SK-N-SH (cell line): ENCODE data around the gene PLVAP. TPM values are rescaled to one million over a fixed set of nuclear protein-coding genes. Genes with fewer than 3 reads are reported as not detected.

Experiments
- CTCF ChIA-PET: fragments of 300-600, 350-600 bp; formaldehyde crosslinking; extraction: SDS; loops from one replicate; lab custom pipeline; 2021; lab: Yijun Ruan, JAX
- POLR2A ChIA-PET: fragments of 350-600 bp; sonication (Branson Sonifier 250); formaldehyde crosslinking; extraction: SDS; loops from one replicate; lab custom pipeline; 2020; ENCODE audit warnings: antibody characterized with exemption, inconsistent platforms; lab: Yijun Ruan, JAX
- DNase-seq: peaks from one replicate; pipeline ENCODE4 v3.0.0; 2012
- H2AFZ ChIP-seq: fragments of 200-600 bp; sonication (generic); 2 replicates; pipeline ENCODE4 v1.8.1; 2016; ENCODE audit warnings: antibody characterized with exemption, mild to moderate bottlenecking, low read depth
- H3F3A ChIP-seq: fragments of 200-600 bp; sonication (generic); replicated peaks from 2 replicates; pipeline ENCODE3; 2016; ENCODE audit warnings: antibody characterized with exemption, mild to moderate bottlenecking; ENCODE audit not compliant: insufficient read depth
- H3K27ac ChIP-seq, 2 experiments: fragments of 200-500 bp in 1 of 2; fragments of 200-600 bp in 1 of 2; sonication (Bioruptor generic) in 1 of 2; sonication (generic), shearing (Covaris generic) in 1 of 2; 2 replicates each; pipeline versions ENCODE4 v1.5.1 to v1.6.1; 2014 to 2016; ENCODE audit warnings: low read depth in 2 of 2, inconsistent platforms in 1 of 2, low read length in 1 of 2, mild to moderate bottlenecking in 1 of 2, mixed read lengths in 1 of 2
- H3K27me3 ChIP-seq: fragments of 200-600 bp; sonication (generic), shearing (Covaris generic); 2 replicates; pipeline ENCODE4 v1.6.1; 2016; ENCODE audit warnings: mixed run types; ENCODE audit not compliant: insufficient read depth
- H3K36me3 ChIP-seq, 2 experiments: fragments of 200-500 bp in 1 of 2; fragments of 200-600 bp in 1 of 2; sonication (Bioruptor generic) in 1 of 2; sonication (generic) in 1 of 2; replicated peaks in 1 of 2; 2 replicates each; pipeline versions ENCODE3 to v1.5.1; 2014 to 2016; ENCODE audit warnings: low read length in 1 of 2, mild to moderate bottlenecking in 1 of 2; ENCODE audit not compliant: insufficient read depth in 2 of 2, control insufficient read depth in 1 of 2
- H3K4me1 ChIP-seq, 2 experiments: fragments of 200-500 bp in 1 of 2; fragments of 200-600 bp in 1 of 2; sonication (Bioruptor generic) in 1 of 2; sonication (generic), shearing (Covaris generic) in 1 of 2; 2 replicates each; pipeline versions ENCODE4 v1.5.1 to v1.6.1; 2014 to 2016; ENCODE audit warnings: low read depth in 1 of 2, low read length in 1 of 2, mixed run types in 1 of 2; ENCODE audit not compliant: insufficient read depth in 2 of 2, control insufficient read depth in 1 of 2
- H3K4me2 ChIP-seq: fragments of 200-600 bp; sonication (generic), shearing (Covaris generic); 2 replicates; pipeline ENCODE4 v1.6.1; 2017; ENCODE audit warnings: mixed run types
- H3K4me3 ChIP-seq, 2 experiments: fragments of 200-500 bp in 1 of 2; fragments of 200-600 bp in 1 of 2; sonication (Bioruptor generic) in 1 of 2; sonication (generic), shearing (Covaris generic) in 1 of 2; 2 replicates each; pipeline versions ENCODE4 v1.5.1 to v1.8.1; 2014 to 2016; ENCODE audit warnings: low read depth in 2 of 2, inconsistent platforms in 1 of 2, low read length in 1 of 2, mild to moderate bottlenecking in 1 of 2, mixed read lengths in 1 of 2, moderate library complexity in 1 of 2
- H3K79me2 ChIP-seq: fragments of 200-600 bp; sonication (generic); 2 replicates; pipeline ENCODE4 v1.8.1; 2017; ENCODE audit warnings: mild to moderate bottlenecking; ENCODE audit not compliant: insufficient read depth
- H3K9ac ChIP-seq: fragments of 200-600 bp; sonication (generic); 2 replicates; pipeline ENCODE4 v1.6.1; 2017; ENCODE audit warnings: mixed run types
- H3K9me2 ChIP-seq: fragments of 200-600 bp; sonication (generic); 2 replicates; pipeline ENCODE4 v1.6.1; 2017; ENCODE audit warnings: mixed run types
- H3K9me3 ChIP-seq: fragments of 200-600 bp; sonication (generic); 2 replicates; pipeline ENCODE4 v1.6.1; 2017; ENCODE audit warnings: mixed run types, mild to moderate bottlenecking, moderate library complexity
- H4K20me1 ChIP-seq: fragments of 200-600 bp; sonication (generic); 2 replicates; pipeline ENCODE4 v1.6.1; 2017; ENCODE audit warnings: mild to moderate bottlenecking, mixed run types; ENCODE audit not compliant: insufficient read depth
- EP300 ChIP-seq, 2 experiments: IDR thresholded peaks; 2 replicates each; pipeline versions ENCODE4 v1.4.0 to v1.6.1; 2012; ENCODE audit warnings: borderline replicate concordance in 1 of 2, low read depth in 1 of 2, low read length in 1 of 2
- EZH2phosphoT487 ChIP-seq: fragments of 200-600 bp; sonication (generic); IDR thresholded peaks from 2 replicates; pipeline ENCODE4 v1.6.1; 2017; ENCODE audit warnings: low read depth, mixed run types, mild to moderate bottlenecking, antibody characterized with exemption, moderate library complexity, borderline replicate concordance
- FOSL2 ChIP-seq: IDR thresholded peaks from 2 replicates; pipeline ENCODE4 v1.4.0; 2012; ENCODE audit warnings: low read depth, mild to moderate bottlenecking, moderate library complexity, borderline replicate concordance
- FOXM1 ChIP-seq: IDR thresholded peaks from 2 replicates; pipeline ENCODE4 v1.4.0; 2012; ENCODE audit warnings: low read depth, mild to moderate bottlenecking
- GABPA ChIP-seq: IDR thresholded peaks from 2 replicates; pipeline ENCODE4 v1.4.0; 2012; ENCODE audit warnings: low read depth, mild to moderate bottlenecking
- GATA2 ChIP-seq: sonication (generic); formaldehyde crosslinking; IDR thresholded peaks from 2 replicates; pipeline ENCODE4 v1.5.0; 2020; ENCODE audit warnings: mild to moderate bottlenecking, missing genetic modification reagents
- JUND ChIP-seq: IDR thresholded peaks from 2 replicates; pipeline ENCODE4 v1.4.0; 2012
- MXI1 ChIP-seq: IDR thresholded peaks from 2 replicates; pipeline ENCODE4 v1.6.1; 2012; ENCODE audit warnings: mild to moderate bottlenecking, low read depth, low read length, improper control_type of control experiment
- NRF1 ChIP-seq: IDR thresholded peaks from 2 replicates; pipeline ENCODE4 v1.6.1; 2012; ENCODE audit warnings: low read depth, mild to moderate bottlenecking, low read length
- POLR2AphosphoS5 ChIP-seq: IDR thresholded peaks from 2 replicates; pipeline ENCODE4 v1.6.1; 2012; ENCODE audit warnings: low read depth, low read length
- RCOR1 ChIP-seq: fragments of 150-350 bp; IDR thresholded peaks from 2 replicates; pipeline ENCODE4 v1.6.1; 2017; ENCODE audit warnings: antibody characterized with exemption, low read length
- RXRA ChIP-seq: IDR thresholded peaks from 2 replicates; pipeline ENCODE4 v1.4.0; 2012; ENCODE audit warnings: low read depth, mild to moderate bottlenecking, borderline replicate concordance
- SIN3A ChIP-seq: IDR thresholded peaks from 2 replicates; pipeline ENCODE4 v1.6.1; 2012; ENCODE audit warnings: low read depth, mild to moderate bottlenecking, low read length, moderate library complexity, borderline replicate concordance
- SMC3 ChIP-seq: IDR thresholded peaks from 2 replicates; pipeline ENCODE4 v1.6.1; 2012; ENCODE audit warnings: low read depth, low read length, improper control_type of control experiment
- TAF1 ChIP-seq: IDR thresholded peaks from 2 replicates; pipeline ENCODE4 v1.6.1; 2012; ENCODE audit warnings: low read depth, mild to moderate bottlenecking, low read length, moderate library complexity, borderline replicate concordance
- TCF12 ChIP-seq: IDR thresholded peaks from 2 replicates; pipeline ENCODE4 v1.4.0; 2012
- WGBS: methylation state at CpG from one replicate; pipeline ENCODE4 v1.1.6; 2017; ENCODE audit warnings: low lambda C conversion rate; 5-methylcytosine and 5-hydroxymethylcytosine counted together
- polyA plus RNA-seq, 3 experiments: library from polyadenylated mRNA; depleted of rRNA; stranded (reverse); fragments of >200 nt; gene quantifications; 2 replicates each; pipeline ENCODE4 v1.2.3, GENCODE V29; 2012
- TF ChIP-seq, protein P1 (sequence below): IDR thresholded peaks from 2 replicates; pipeline ENCODE4 v1.4.0; 2012; ENCODE audit warnings: low read depth, borderline replicate concordance
- TF ChIP-seq, protein P2 (sequence below): fragments of 150-350 bp; IDR thresholded peaks from 2 replicates; pipeline ENCODE4 v1.6.1; 2017; ENCODE audit warnings: antibody characterized with exemption, low read length, low read depth, borderline replicate concordance
- TF ChIP-seq, protein P3 (sequence below): IDR thresholded peaks from 2 replicates; pipeline ENCODE4 v1.6.1; 2012; ENCODE audit warnings: mild to moderate bottlenecking, low read depth, low read length, moderate library complexity
- TF ChIP-seq, protein P4 (sequence below): IDR thresholded peaks from 2 replicates; pipeline ENCODE4 v1.4.0; 2012; ENCODE audit warnings: low read depth
- TF ChIP-seq, protein P5 (sequence below): IDR thresholded peaks from 2 replicates; pipeline ENCODE4 v1.4.0; 2012; ENCODE audit warnings: low read depth, borderline replicate concordance

The PLVAP gene
- polyA plus RNA-seq, 1 of the 3 experiments (the other 2 are of a cell fraction): not detected

DNA sequence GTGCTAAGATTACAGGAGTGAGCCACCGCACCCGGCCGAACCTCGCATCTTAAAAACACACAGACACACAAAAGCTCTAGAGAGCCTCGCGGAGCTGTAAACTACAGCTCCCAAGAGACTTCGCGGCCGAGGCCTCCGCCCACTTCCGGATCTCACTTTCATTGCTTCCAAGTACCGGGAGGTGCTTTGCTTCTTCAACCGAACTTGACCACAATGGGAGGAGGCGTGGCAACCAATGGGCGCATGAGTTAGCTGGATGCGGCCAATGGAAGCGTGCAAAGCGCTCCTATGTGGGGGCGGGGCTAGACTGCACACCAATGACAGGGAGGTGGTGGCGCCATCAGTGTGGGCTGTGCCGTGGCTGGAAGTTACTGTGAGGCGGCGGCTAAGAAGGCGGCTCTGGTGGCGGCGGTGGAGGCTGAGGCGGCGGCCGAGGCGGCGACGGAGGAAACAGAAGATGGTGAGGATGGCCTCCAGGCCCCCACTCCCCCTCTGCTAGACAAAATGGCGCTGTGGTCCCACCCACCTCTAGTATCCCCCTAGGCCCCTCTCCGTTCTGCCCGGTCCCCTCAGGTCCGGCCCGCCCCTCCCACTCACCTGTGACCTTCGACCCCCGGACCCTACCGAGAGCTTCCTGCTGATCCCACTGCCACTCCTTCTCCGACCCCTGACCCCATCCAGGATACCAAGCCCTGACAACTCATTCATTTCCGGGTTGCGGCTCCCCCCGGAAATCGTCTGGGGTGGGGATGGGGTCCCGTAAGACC is 67.8 kb downstream of the PLVAP start, which contains the start of gene DDA1 (continued):
- TF ChIP-seq EP300 (IDR thresholded peaks at IDR 0.05; ENCODE audit: borderline replicate concordance in 1 of 2, low read depth in 1 of 2, low read length in 1 of 2) (no peak), TCF12 (no peak), FOSL2 (no peak), POLR2AphosphoS5 (peak; percentile 82), NRF1 (no peak), MXI1 (no peak; the same call in 1 of the 2 replicates), GABPA (peak; percentile 87), FOXM1 (no peak), SIN3A (0 out of 2 replicates have a peak, but pooled peaks have one; percentile 22), JUND (no peak), TAF1 (peak; percentile 69)
- TF ChIP-seq, protein P1, sequence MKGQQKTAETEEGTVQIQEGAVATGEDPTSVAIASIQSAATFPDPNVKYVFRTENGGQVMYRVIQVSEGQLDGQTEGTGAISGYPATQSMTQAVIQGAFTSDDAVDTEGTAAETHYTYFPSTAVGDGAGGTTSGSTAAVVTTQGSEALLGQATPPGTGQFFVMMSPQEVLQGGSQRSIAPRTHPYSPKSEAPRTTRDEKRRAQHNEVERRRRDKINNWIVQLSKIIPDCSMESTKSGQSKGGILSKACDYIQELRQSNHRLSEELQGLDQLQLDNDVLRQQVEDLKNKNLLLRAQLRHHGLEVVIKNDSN: no peak

DNA sequence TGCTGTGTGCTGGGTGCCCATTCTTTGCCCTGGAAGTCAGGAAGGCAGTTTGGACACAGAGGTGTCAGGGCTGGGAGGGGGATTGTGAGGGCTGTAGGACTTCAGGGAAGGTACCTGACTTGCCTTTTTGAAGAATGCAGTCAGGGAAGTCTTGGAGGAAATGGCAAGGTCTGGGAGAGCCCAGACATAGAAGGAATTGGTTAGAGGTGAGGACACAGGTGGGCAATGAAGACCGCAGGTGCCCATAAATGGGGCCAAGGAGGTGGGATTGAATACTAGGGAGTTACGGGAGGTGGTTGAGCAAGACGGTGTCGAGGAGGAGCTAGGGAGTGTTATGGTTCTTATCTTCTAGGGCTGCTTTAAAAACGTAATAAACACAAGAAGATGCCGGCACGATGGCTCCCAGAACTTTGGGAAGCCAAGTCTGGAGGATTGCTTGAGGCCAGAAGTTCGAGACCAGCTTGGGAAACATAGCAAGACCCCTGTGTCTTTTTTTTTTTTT is 69.2 kb downstream of the PLVAP start:
- peaks cover 0 to 2% of the 10 kb centered on the region in 2 experiments for H3K36me3 ChIP-seq
- DNase-seq: no peak
- H3K4me1 ChIP-seq: peaks cover 18 to 30% of the 10 kb centered on the region in 2 experiments
- H3K4me3 ChIP-seq: no peak overlapping the region
- peaks cover 57% of the 10 kb centered on the region for H3K79me2 ChIP-seq
- 94% methylated on average over 8 of the region's 8 CpGs for WGBS
- H3F3A ChIP-seq: peaks cover 18% of the 10 kb centered on the region
- H3K27ac ChIP-seq: no peak overlapping the region; a peak in 1 of 4 replicates
- H3K9me3 ChIP-seq: no peaks in the 10 kb centered on the region
- no peaks in the 10 kb centered on the region for H3K27me3 ChIP-seq
- no peak overlapping the region for H3K4me2 ChIP-seq
- no peak overlapping the region for H2AFZ ChIP-seq
- POLR2A ChIA-PET: interaction anchor here (0.6 kb wide), 1 partner anchor 17 kb away, joined by 3 read pairs; no protein-coding TSS in a partner anchor
- H3K9ac ChIP-seq: no peak overlapping the region
- H3K9me2 ChIP-seq: no peaks in the 10 kb centered on the region
- peaks cover 14% of the 10 kb centered on the region for H4K20me1 ChIP-seq
- CTCF ChIA-PET: interaction anchor here (0.7 to 1.3 kb wide), 2 partner anchors 78 to 158 kb away, joined by 3 to 4 read pairs; no protein-coding TSS in a partner anchor
- TF ChIP-seq FOXM1 (no peak), GATA2 (no peak), RCOR1 (no peak), GABPA (no peak), TAF1 (no peak), RXRA (no peak), SMC3 (no peak), EZH2phosphoT487 (no peak), POLR2AphosphoS5 (no peak)
- TF ChIP-seq, protein P2, sequence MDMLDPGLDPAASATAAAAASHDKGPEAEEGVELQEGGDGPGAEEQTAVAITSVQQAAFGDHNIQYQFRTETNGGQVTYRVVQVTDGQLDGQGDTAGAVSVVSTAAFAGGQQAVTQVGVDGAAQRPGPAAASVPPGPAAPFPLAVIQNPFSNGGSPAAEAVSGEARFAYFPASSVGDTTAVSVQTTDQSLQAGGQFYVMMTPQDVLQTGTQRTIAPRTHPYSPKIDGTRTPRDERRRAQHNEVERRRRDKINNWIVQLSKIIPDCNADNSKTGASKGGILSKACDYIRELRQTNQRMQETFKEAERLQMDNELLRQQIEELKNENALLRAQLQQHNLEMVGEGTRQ: no peak
- TF ChIP-seq, protein P3, sequence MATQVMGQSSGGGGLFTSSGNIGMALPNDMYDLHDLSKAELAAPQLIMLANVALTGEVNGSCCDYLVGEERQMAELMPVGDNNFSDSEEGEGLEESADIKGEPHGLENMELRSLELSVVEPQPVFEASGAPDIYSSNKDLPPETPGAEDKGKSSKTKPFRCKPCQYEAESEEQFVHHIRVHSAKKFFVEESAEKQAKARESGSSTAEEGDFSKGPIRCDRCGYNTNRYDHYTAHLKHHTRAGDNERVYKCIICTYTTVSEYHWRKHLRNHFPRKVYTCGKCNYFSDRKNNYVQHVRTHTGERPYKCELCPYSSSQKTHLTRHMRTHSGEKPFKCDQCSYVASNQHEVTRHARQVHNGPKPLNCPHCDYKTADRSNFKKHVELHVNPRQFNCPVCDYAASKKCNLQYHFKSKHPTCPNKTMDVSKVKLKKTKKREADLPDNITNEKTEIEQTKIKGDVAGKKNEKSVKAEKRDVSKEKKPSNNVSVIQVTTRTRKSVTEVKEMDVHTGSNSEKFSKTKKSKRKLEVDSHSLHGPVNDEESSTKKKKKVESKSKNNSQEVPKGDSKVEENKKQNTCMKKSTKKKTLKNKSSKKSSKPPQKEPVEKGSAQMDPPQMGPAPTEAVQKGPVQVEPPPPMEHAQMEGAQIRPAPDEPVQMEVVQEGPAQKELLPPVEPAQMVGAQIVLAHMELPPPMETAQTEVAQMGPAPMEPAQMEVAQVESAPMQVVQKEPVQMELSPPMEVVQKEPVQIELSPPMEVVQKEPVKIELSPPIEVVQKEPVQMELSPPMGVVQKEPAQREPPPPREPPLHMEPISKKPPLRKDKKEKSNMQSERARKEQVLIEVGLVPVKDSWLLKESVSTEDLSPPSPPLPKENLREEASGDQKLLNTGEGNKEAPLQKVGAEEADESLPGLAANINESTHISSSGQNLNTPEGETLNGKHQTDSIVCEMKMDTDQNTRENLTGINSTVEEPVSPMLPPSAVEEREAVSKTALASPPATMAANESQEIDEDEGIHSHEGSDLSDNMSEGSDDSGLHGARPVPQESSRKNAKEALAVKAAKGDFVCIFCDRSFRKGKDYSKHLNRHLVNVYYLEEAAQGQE: no peak
- TF ChIP-seq, protein P4, sequence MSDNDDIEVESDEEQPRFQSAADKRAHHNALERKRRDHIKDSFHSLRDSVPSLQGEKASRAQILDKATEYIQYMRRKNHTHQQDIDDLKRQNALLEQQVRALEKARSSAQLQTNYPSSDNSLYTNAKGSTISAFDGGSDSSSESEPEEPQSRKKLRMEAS: no peak
- TF ChIP-seq, protein P1: no peak
- TF ChIP-seq, protein P5, sequence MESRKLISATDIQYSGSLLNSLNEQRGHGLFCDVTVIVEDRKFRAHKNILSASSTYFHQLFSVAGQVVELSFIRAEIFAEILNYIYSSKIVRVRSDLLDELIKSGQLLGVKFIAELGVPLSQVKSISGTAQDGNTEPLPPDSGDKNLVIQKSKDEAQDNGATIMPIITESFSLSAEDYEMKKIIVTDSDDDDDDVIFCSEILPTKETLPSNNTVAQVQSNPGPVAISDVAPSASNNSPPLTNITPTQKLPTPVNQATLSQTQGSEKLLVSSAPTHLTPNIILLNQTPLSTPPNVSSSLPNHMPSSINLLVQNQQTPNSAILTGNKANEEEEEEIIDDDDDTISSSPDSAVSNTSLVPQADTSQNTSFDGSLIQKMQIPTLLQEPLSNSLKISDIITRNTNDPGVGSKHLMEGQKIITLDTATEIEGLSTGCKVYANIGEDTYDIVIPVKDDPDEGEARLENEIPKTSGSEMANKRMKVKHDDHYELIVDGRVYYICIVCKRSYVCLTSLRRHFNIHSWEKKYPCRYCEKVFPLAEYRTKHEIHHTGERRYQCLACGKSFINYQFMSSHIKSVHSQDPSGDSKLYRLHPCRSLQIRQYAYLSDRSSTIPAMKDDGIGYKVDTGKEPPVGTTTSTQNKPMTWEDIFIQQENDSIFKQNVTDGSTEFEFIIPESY: no peak
